Activated CD4-positive, alpha-beta T cell treated with anti-CD3 and anti-CD28 coated beads, Interleukin-2, amount 50 U/mL, for 4 hours (primary cell): ENCODE results near the gene DNAI7.

Source experiments
- DNase-seq, 2 experiments: peaks; one replicate each; pipeline ENCODE4 v3.0.0-alpha.2; 2020

The DNAI7 gene

GRCh38 chr12:25089738-25090137, 105.2 kb downstream of the DNAI7 start:
- no peak for DNase-seq

GRCh38 chr12:25087596-25087995, 107.4 kb downstream of the DNAI7 start:
- DNase-seq: no peak

GRCh38 chr12:25084816-25085215, 110.1 kb downstream of the DNAI7 start:
- DNase-seq: no peak

GRCh38 chr12:25083211-25083610, 111.7 kb downstream of the DNAI7 start:
- DNase-seq: no peak

GRCh38 chr12:25082628-25083027, 112.3 kb downstream of the DNAI7 start:
- no peak for DNase-seq

GRCh38 chr12:25079393-25079792, 115.6 kb downstream of the DNAI7 start:
- DNase-seq: no peak

- DNase-seq: no peak
Measured at GRCh38 chr12:25074954-25075353, 120.0 kb downstream of the DNAI7 start.

GRCh38 chr12:25074113-25074512, 120.8 kb downstream of the DNAI7 start:
- DNase-seq: no peak

- DNase-seq: no peak
Measured at GRCh38 chr12:25072906-25073650, 121.9 kb downstream of the DNAI7 start.

- DNase-seq: no peak
Measured at GRCh38 chr12:25071366-25071765, 123.6 kb downstream of the DNAI7 start.

- DNase-seq: no peak
Measured at GRCh38 chr12:25069224-25069623, 125.7 kb downstream of the DNAI7 start.

GRCh38 chr12:25065035-25065434, 129.9 kb downstream of the DNAI7 start:
- no peak for DNase-seq

- no peak for DNase-seq
Measured at GRCh38 chr12:25063873-25064628, 130.9 kb downstream of the DNAI7 start.

GRCh38 chr12:25058658-25059058, 136.3 kb downstream of the DNAI7 start:
- DNase-seq: no peak
